Glutamatergic neuron (in vitro differentiated cells): ENCODE results near the gene DMWD. TPM values are rescaled to one million over a fixed set of nuclear protein-coding genes. Genes with fewer than 3 reads are reported as not detected.
A peak's percentile ranks its signal among the peaks of the same experiment; 100 is the strongest.

Experiments used
- DNase-seq: peaks from one replicate; pipeline ENCODE4 v3.0.0; 2022
- H3K27ac Mint-ChIP-seq: one replicate; pipeline ENCODE4 v1.8.0; 2020; ENCODE audit warnings: mild to moderate bottlenecking, mixed read lengths, inconsistent platforms; ENCODE audit not compliant: unreplicated experiment
- H3K27me3 Mint-ChIP-seq: one replicate; pipeline ENCODE4 v1.8.0; 2020; ENCODE audit warnings: mild to moderate bottlenecking, moderate library complexity, mixed read lengths, inconsistent platforms; ENCODE audit not compliant: unreplicated experiment
- H3K36me3 Mint-ChIP-seq: one replicate; pipeline ENCODE4 v1.8.0; 2020; ENCODE audit warnings: mild to moderate bottlenecking, mixed read lengths, inconsistent platforms; ENCODE audit not compliant: unreplicated experiment
- H3K4me1 Mint-ChIP-seq: one replicate; pipeline ENCODE4 v1.8.0; 2020; ENCODE audit warnings: mild to moderate bottlenecking, low read depth, mixed read lengths, inconsistent platforms; ENCODE audit not compliant: unreplicated experiment
- H3K4me3 Mint-ChIP-seq: one replicate; pipeline ENCODE4 v1.8.0; 2020; ENCODE audit warnings: mild to moderate bottlenecking, mixed read lengths, inconsistent platforms; ENCODE audit not compliant: unreplicated experiment
- H3K9me3 Mint-ChIP-seq: one replicate; pipeline ENCODE4 v1.8.0; 2020; ENCODE audit warnings: mild to moderate bottlenecking, moderate library complexity, mixed read lengths, inconsistent platforms; ENCODE audit not compliant: unreplicated experiment
- CTCF ChIP-seq: fragments of 200-600 bp; sonication (generic); IDR thresholded peaks from one replicate; pipeline ENCODE4 v1.5.0; 2021; ENCODE audit not compliant: partially characterized antibody, unreplicated experiment
- total RNA-seq: library from RNA; stranded (reverse); fragmentation: NEBNext Ultra II Directional; extraction: Animal tissue kit (Norgen Biotek cat#: 25700); gene quantifications from one replicate; pipeline ENCODE4 v1.2.1, GENCODE V29; 2021; ENCODE audit not compliant: unreplicated experiment

Gene DMWD
- total RNA-seq, 1 donor from 2014 or later, result 123 TPM

GRCh38 chr19:45817010-45817724 lies 24.5 kb upstream of the DMWD start:
- peaks cover 7% of the 10 kb centered on the region for H3K27me3 Mint-ChIP-seq
- peak; percentile 99 for DNase-seq
- peaks cover 8% of the 10 kb centered on the region for H3K9me3 Mint-ChIP-seq
- H3K36me3 Mint-ChIP-seq, result no peaks in the 10 kb centered on the region
- peak; percentile 97 for TF ChIP-seq CTCF
- peak overlapping the region; percentile 61 for H3K4me3 Mint-ChIP-seq
- H3K4me1 Mint-ChIP-seq, result peaks cover 2% of the 10 kb centered on the region
- peak overlapping the region; percentile 95 for H3K27ac Mint-ChIP-seq

GRCh38 chr19:45816236-45817009 lies 23.8 kb upstream of the DMWD start:
- Mint-ChIP-seq H3K9me3 (peaks cover 8% of the 10 kb centered on the region), H3K27me3 (peaks cover 7% of the 10 kb centered on the region), H3K36me3 (no peaks in the 10 kb centered on the region), H3K4me3 (peak overlapping the region; percentile 88), H3K4me1 (peaks cover 2% of the 10 kb centered on the region), H3K27ac (peak overlapping the region; percentile 95)
- TF ChIP-seq CTCF, result no peak
- DNase-seq, result peak; percentile 59

DNA sequence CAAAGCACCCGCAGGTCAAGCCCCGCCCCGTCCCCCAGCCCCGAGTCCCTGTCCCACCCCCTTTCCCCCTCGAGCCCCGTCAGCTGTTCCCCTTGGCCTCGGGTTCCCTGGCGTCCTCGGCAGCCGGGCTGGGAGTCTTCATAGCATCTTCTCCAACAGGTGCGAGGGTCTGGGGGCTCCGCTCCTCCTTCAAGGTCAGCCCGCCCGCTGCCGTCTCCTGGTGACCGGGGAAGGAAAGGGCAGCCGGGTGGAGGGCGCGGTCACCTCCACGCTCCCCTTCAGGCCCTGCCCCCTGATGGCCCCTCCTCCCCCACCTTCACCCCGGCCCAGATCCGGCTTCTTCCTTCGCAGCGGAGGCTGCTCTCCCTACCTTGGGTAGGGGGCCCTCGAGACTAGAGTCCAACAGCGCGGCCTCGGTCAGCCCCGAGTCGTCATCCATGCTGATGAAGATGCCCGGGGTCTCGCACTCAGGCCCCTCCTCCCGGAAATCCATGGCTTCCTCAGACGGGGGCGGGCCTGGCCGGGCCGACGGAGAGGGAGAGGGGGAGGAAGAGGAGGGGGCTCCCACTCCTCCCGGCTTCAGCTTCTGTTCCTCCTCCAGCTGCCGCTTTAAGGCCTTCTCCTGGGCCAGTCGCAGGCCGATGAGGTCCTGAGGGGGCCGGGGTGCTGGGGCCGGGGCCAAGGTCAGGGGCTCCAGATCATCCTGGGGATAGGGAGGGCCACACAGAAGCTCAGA lies 23.0 kb upstream of the DMWD start:
- peak; percentile 90 for DNase-seq
- peaks cover 2% of the 10 kb centered on the region for H3K4me1 Mint-ChIP-seq

GRCh38 chr19:45814851-45815480 lies 22.3 kb upstream of the DMWD start, which contains the start of gene RSPH6A:
Gene RSPH6A, minus strand, starts transcription at chr19:45815308. Its CDS starts 132 bp downstream, at chr19:45815176.
- Mint-ChIP-seq H3K27me3 (peaks cover 7% of the 10 kb centered on the region), H3K4me1 (peaks cover 2% of the 10 kb centered on the region), H3K4me3 (peak within 1 kb of the TSS; percentile 88), H3K9me3 (peaks cover 8% of the 10 kb centered on the region), H3K27ac (peak within 1 kb of the TSS; percentile 93), H3K36me3 (no peaks in the 10 kb centered on the region)
- DNase-seq, result peak; percentile 51
- TF ChIP-seq CTCF, result no peak

More for the DNA sequence above, 23.0 kb upstream of the DMWD start:
- H3K36me3 Mint-ChIP-seq, result no peaks in the 10 kb centered on the region
- H3K27ac Mint-ChIP-seq, result peak overlapping the region; percentile 93
- peak overlapping the region; percentile 88 for H3K4me3 Mint-ChIP-seq
- peaks cover 7% of the 10 kb centered on the region for H3K27me3 Mint-ChIP-seq
- H3K9me3 Mint-ChIP-seq, result peaks cover 8% of the 10 kb centered on the region
- TF ChIP-seq CTCF, result no peak
